PC-9 (cell line): Measurements from ENCODE around the gene RGS19.

Experiments
- CTCF ChIP-seq: fragments of 200-600 bp; sonication (generic); conservative IDR thresholded peaks from 2 replicates; pipeline ENCODE4 v1.6.1; 2017; ENCODE audit warnings: mixed run types, antibody characterized with exemption, mild to moderate bottlenecking, moderate library complexity
- EZH2 ChIP-seq: fragments of 200-600 bp; sonication (generic); IDR thresholded peaks from 2 replicates; pipeline ENCODE4 v1.8.0; 2017; ENCODE audit warnings: antibody characterized with exemption, low read depth

GRCh38 chr20:64096535-64096934 lies 17.2 kb upstream of the RGS19 start:
- no peak for TF ChIP-seq CTCF
- TF ChIP-seq EZH2, result no peak
